GM12872 (cell line): ENCODE data around the gene NRG3.
A peak's percentile ranks its signal among the peaks of the same experiment; 100 is the strongest.

Source experiments
- CTCF ChIP-seq: IDR thresholded peaks from 3 replicates; pipeline ENCODE4 v1.5.1; 2011; ENCODE audit warnings: low read depth, mild to moderate bottlenecking, low read length, moderate library complexity; ENCODE audit not compliant: insufficient read depth

The NRG3 gene

GRCh38 chr10:82796510-82796909 is 921.5 kb downstream of the NRG3 start:
- 0 out of 3 replicates have a peak, but pooled peaks have one; percentile 13 for TF ChIP-seq CTCF

- TF ChIP-seq CTCF: no peak
Observed at GRCh38 chr10:82801289-82801688, 926.3 kb downstream of the NRG3 start.

DNA sequence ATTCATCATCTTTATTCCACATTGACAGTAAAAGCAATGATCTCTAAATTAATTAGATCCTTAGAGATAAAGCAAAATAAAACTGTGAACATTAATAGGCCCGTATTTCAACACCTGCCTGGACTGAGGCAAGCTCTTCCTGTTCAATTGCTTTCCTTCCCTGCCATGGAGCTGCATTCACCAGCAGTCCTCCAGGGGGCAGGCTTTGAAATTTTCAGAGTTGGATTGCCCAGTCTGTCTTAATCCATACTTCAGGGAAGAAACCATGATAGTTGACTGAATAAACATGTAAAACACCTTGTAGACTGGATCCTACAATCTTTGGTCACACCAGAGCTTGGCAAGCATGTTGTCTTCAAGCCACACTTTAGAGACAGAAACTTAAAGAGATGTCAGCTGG is 936.6 kb downstream of the NRG3 start:
- peak; percentile 58 for TF ChIP-seq CTCF

DNA sequence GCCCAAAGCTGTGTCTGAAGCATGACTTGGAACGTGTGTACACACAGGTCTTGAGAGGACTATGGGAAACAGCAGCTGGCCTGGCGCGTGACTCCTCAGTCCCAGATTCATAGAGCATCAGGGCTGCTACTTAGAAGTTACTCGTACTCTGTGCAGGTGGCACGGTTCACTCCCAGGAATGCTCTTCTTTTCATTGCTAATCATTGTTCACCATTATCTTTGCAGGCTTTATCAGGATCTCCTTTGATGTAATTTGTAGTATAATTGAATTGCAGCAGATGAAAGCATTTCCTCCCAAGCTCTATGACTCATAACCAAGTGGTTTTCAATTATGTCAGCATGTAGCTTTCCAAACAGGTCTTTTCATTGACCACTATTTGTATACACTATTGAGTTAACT is 938.9 kb downstream of the NRG3 start:
- TF ChIP-seq CTCF: no peak

GRCh38 chr10:82814635-82815034 is 939.6 kb downstream of the NRG3 start:
- no peak for TF ChIP-seq CTCF

- no peak for TF ChIP-seq CTCF
Observed at GRCh38 chr10:82815680-82816079, 940.7 kb downstream of the NRG3 start.

DNA sequence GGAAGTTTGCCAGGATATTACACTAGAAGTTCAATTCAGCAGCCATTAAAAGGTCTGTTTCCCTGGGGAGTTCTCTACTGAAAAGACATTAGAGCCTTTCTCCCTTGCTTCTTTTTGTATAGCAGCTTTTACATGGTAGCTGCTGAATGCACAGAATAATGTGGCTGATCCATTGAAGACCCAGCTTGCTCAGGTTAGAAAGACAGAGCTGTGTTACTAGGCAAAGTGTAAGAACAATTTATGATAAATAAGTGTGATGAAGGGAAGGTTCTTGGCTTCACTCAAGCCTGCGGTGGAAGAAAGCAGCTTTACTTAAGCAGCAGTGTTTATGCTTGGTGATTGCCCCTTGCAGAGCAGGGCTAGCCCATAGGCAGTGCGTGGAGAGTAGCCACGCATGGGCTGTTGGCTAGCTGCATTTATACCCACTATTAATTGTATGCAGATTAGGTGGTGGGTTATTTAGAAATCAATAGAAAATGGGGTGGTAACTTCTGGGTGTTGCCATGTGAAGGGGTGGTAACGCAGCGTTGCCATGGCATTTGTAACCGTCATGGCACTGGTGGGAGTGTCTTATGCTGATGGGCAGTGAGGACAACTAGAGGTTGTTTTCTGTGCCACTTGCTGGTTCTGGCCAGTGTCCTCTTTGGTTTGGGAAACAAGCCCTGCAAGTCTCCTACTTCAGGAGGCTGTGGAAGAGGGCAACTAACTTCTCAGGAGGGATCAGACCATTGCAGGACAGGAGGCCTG is 942.9 kb downstream of the NRG3 start:
- TF ChIP-seq CTCF: no peak
